GM11168 (cell line): ENCODE data around the gene UBE2QL1.

Source experiments
- in situ Hi-C: fragments of 300-500 bp; cut with MboI; formaldehyde crosslinking; loops from one replicate; pipeline ENCODE4 v1.12.0; 2022; ENCODE audit warnings: low sequenced_read_pairs; ENCODE audit not compliant: unreplicated experiment

The UBE2QL1 gene

DNA sequence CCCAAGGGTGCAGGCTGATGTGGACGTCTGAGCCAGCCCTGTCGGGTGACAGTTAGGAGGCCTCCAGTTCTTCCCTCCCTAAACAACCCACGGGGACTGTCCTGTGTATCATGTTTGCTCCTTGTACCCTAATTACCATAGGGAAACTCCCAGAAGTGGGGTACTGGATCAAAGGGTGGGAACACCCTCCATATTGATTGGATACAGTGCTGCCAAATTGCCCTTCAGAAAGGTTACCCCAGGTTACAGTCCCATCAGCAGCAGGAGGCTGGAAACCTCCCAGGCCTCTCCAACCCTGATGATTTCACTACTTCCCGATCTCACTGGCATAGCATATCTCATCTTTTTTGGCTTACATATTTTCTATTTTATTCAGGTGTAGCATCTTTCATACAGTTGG lies 22.0 kb downstream of the UBE2QL1 start:
- in situ Hi-C loops: no loop called here

GRCh38 chr5:6471252-6471651 lies 22.6 kb downstream of the UBE2QL1 start:
- in situ Hi-C loops: no loop called here

DNA sequence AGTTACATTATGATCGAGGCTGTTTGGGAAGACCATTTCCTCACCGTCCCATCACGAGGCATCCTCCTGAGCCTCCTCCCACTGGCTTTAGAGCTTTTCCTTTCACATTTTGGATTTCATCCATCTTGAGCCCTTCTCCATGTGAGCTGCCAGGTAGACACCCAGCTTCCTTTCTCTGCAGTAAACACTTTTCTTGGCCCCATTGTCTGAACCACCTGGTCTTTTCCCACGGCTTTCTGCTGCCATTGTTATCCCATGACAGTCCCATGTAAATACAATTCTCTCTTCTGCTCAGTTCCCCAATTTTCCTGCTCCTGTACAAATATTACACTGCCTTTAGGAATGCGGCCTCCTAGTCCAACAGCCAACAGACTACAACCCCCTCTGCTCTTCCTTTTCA lies 24.1 kb downstream of the UBE2QL1 start:
- in situ Hi-C loops: no loop called here

- in situ Hi-C loops: no loop called here
Measured at GRCh38 chr5:6473284-6473683, 24.6 kb downstream of the UBE2QL1 start.

GRCh38 chr5:6475626-6476312 lies 27.1 kb downstream of the UBE2QL1 start:
- in situ Hi-C loops: no loop called here

DNA sequence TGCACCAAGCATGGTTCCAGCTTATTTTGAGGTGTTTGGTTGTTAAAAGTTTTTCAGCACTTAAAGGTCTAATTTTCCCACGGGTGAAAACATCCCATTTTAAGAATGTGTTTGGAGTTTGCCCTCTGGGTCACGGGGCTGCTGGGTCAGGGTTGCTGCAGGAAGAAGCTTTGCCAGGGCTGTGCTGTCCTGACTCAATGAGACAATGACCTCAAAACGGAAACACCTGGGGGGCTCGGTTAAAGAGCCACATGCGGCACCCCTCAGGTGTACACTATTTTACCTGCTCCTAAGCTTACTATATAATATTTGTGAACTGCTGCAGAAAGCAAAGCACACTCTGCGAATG lies 27.6 kb downstream of the UBE2QL1 start:
- in situ Hi-C loops: no loop called here

DNA sequence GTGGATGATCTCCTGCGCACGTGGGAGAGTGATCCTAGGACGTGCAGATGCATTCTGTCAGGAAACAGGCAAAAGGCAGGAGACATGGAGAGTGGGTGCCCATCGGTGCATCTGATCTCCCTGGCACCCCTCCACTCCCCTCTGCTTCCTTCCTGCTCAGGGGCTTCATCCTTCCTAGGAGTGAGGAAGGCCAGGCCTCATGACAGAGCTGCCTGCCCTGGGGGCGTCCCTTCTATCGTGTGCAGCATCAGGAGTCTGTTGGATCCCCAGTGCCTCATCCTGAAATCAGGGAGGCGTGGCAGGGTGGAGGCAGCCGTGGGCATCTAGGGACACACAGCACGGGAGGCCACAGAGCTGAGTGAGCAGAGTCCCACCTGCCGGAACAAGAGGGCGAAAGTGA lies 30.1 kb downstream of the UBE2QL1 start:
- in situ Hi-C loops: no loop called here

GRCh38 chr5:6480133-6481051 lies 31.7 kb downstream of the UBE2QL1 start:
- in situ Hi-C loops: no loop called here

DNA sequence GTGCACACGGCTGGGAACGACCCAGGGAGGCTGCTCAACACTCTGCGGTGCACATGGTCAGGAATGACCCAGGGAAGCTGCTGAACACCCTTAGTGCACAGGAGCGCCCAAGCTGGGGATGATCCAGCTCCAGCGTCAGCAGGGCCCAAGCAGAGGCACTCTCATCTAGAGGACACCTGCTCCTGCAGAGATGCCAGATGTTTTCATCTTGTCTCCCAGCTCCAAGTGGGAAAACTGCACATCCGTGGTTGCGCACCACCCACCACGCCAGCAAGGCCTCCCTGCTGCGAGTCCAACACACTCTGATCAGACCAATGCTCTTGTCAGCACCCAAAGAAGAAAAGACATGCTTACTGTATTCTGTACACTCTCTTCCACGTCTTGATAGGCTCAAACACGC lies 34.1 kb downstream of the UBE2QL1 start:
- in situ Hi-C loops: no loop called here

DNA sequence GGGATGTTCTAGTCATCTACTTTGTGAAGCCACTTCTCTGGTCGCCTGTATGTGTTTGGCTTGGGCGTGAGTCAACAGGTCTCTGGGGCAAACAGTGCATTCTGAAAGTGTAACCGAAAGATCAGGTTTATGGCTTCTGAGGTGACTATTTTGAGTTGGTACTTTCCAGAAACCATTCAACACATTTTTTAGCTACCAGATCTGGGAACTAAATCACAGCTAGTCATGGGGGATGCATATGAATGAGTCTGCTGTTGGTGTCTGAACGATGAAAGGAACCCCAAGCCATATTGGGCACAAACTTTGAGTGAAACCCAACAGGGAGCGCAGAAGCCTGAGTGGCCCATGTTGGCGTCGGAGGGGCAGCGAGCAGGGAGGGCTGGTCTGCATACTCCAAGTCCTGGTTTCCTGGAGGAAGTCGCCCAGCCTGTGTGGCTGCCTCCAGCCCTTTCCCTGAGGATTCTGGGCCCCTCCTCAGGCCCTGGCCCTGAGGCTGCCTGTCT lies 35.3 kb downstream of the UBE2QL1 start:
- in situ Hi-C loops: no loop called here

DNA sequence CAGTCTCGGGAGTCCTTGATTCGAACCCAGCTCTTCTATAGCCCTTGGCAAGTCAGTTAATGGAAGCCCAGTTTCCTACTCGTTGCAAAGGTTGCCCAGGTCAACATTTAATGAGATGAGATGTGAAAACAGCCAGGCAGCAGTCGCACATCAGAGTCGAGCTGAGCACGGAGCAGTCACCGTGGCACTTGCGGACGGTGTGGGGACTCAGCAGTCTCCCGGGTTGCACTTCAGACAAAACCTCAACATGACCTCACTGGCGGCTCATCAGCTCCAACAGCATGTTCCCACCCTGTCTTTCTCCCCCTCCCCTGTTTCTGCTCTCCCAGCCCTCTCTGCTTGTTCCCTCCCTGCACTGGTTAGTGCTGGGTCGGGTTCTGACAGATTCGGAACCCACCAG lies 35.8 kb downstream of the UBE2QL1 start:
- in situ Hi-C loops: no loop called here

GRCh38 chr5:6484899-6485298 lies 36.2 kb downstream of the UBE2QL1 start:
- in situ Hi-C loops: no loop called here

DNA sequence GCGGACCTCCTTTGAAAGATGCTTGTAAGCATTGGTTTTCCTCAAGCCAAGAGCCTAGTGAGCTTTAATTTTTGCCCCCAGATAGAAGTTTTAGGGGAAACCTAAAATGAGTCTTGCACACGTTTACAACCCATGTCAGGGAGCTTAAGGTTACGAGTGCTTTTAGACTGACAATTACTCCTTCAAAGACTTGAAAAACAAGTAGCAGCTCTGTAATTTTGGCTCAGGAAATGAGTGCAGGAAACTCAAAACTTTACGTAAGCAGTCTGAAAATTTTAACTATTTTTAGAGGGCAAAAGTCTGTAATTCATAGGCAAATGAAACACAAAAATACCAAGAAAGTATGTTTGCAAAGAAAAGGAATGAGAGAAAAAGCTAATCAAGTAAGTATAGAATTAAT lies 36.8 kb downstream of the UBE2QL1 start:
- in situ Hi-C loops: no loop called here

GRCh38 chr5:6486074-6486473 lies 37.4 kb downstream of the UBE2QL1 start:
- in situ Hi-C loops: no loop called here

DNA sequence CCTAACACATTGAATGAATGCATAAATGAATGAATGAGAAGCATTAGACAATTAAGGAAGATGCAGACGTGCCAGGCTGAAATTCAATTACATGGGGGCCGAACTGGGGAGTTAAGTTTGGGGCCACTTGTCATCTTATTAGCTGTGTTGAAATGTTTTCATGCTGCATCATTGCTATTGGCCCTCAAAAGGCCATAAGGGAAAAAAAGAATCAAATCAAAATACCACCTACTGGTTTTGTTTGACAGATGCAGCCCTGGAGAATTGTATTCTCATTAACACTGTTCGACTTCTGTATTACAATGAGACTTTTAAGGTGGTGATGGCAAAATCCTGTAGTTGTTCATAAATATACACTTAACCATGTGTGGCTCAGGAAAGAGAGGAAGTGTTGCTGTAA lies 38.4 kb downstream of the UBE2QL1 start:
- in situ Hi-C loops: no loop called here

DNA sequence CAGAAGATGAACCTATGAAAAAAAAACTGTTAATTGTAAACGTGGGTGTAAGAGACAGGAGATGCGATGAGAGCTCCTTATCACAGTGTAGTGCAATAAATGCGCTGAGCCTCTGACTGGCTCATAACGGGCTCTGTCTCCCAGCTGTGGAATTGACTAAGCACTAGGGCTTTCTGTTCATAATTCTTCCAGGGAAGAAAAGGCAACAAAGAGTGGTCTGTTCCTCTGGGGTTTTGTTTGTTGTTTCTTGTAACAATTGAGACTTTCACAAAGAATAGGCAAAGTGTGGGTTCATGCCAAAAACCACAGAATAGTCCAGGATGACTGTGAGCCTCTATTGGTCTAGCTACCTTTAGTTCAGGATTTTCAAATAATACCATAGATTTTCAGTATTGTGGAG lies 39.4 kb downstream of the UBE2QL1 start:
- in situ Hi-C loops: no loop called here

GRCh38 chr5:6489643-6490185 lies 41.1 kb downstream of the UBE2QL1 start:
- in situ Hi-C loops: no loop called here

- in situ Hi-C loops: no loop called here
Measured at GRCh38 chr5:6490246-6490645, 41.6 kb downstream of the UBE2QL1 start.

GRCh38 chr5:6490693-6491092 lies 42.0 kb downstream of the UBE2QL1 start:
- in situ Hi-C loops: no loop called here

DNA sequence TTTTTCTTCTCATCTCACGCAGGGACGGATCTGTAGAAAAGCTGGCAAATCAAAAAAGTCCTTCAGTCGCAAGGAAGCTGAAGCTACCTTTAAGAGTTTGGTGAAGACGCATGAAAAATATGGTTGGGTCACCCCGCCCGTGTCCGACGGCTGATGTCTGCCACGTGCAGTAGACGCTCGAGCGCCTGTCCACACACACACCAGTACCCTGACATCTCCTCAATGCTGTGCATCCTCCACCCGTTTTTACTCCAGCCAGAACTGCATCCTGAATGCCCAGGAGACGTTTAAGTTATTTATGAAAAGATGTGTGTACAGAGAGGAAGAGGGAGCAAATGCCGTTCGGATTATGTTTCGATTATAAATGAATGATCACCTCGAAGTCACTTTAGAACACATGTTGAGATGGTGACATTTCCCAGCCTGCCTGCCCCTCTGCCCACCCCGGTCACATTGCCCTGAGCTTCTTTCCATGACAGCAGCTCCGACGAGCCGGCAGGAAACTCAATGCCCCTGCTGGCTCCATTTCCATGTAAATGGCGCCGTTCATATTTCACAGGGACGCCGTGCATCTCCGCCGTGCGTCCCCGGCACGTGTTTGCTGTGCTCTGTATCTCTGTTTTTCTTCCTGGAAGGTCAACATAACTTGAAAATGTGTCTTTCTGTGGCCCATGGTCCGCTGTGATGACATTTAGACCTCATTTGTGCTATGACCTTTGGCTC lies 42.7 kb downstream of the UBE2QL1 start:
- in situ Hi-C loops: no loop called here

DNA sequence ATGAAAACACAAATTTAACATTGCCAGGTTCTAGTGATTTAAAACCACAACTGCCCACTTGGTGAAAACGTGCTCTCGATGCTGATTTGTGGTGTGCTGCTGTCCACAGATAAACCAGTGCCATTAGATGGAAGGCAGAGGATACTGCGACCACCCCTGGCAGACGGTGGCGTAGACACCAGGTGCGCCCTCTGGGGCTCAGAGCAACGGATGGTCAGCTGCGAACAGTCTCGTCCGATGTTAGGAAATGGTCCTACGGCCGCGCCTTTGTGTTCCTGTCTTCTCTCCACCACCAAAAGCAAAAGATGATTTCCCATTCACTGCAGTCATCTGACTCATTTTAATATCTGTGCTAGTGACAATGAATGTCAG lies 43.2 kb downstream of the UBE2QL1 start:
- in situ Hi-C loops: no loop called here
